NB4 (cell line): ENCODE measurements around the gene GUCY1A1.

Experiments used
- DNase-seq: peaks from one replicate; pipeline ENCODE4 v3.0.0; 2010; ENCODE audit warnings: low read depth
- H3K4me3 ChIP-seq: one replicate; pipeline ENCODE4 v1.5.1; 2011; ENCODE audit warnings: mild to moderate bottlenecking, low read depth, low read length, moderate library complexity
- CTCF ChIP-seq: IDR thresholded peaks from one replicate; pipeline ENCODE4 v1.5.1; 2012; ENCODE audit warnings: low read depth, low read length
- MAX ChIP-seq: IDR thresholded peaks from 2 replicates; pipeline ENCODE4 v1.6.1; 2011; ENCODE audit warnings: low read depth, low read length
- MYC ChIP-seq: IDR thresholded peaks from 2 replicates; pipeline ENCODE4 v1.6.1; 2011; ENCODE audit warnings: low read depth, low read length
- POLR2A ChIP-seq: IDR thresholded peaks from 2 replicates; pipeline ENCODE4 v1.6.1; 2011; ENCODE audit warnings: mild to moderate bottlenecking; ENCODE audit not compliant: insufficient read length; ENCODE audit errors: extremely low read depth

Gene GUCY1A1

DNA sequence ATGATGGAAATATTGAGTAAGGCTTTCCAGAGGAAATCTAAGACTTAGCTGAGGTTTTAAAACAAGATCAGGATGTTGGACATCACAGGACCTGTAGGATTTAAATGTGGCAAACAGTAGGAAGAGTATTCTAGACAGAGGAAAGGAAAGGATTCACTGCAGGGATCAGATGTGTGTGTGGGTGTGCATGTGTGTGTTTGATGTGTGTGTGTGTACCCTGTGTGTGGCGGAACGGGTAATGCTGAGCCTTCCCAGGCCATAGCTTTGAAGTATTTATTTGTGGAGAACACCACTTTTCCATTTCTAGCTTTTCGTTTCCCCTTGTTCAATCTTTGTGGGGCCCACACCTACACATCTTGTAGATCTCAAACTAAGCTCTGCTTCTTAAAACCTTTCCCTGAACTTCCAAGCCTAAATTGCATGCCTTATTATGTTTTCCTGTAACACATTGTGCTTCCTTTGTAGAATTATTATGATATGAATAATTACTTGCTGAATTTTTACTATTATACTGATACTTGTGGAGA, 6.9 kb downstream of the GUCY1A1 start:
- no peak overlapping the region for H3K4me3 ChIP-seq
- no peak for DNase-seq
- TF ChIP-seq MAX (no peak), CTCF (no peak), MYC (no peak), POLR2A (no peak)

DNA sequence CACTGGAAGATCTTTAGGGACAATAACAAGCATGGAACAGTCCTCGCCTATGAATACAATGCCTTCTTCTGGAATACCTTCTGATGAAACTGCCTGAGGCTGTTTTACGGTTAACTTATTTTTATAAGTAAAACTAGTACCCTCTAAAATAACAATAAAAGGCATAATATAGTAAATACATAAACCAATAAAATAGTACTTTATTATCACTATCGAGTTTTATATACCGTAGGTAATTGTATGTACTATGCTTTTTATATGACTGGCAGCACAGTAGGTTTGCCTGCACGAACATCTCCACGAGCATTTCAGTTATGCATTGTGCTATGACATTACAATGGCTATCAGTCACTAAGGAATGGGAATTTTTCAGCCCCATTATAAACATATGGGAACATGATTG, 8.0 kb downstream of the GUCY1A1 start:
- TF ChIP-seq POLR2A (no peak), CTCF (no peak), MAX (no peak), MYC (no peak)
- DNase-seq = no peak
- no peak overlapping the region for H3K4me3 ChIP-seq

- H3K4me3 ChIP-seq = no peak overlapping the region
- DNase-seq = peak; percentile 82
- TF ChIP-seq CTCF (no peak), MAX (no peak), POLR2A (no peak), MYC (no peak)
Observed at GRCh38 chr4:155675709-155676429, 9.2 kb downstream of the GUCY1A1 start.

DNA sequence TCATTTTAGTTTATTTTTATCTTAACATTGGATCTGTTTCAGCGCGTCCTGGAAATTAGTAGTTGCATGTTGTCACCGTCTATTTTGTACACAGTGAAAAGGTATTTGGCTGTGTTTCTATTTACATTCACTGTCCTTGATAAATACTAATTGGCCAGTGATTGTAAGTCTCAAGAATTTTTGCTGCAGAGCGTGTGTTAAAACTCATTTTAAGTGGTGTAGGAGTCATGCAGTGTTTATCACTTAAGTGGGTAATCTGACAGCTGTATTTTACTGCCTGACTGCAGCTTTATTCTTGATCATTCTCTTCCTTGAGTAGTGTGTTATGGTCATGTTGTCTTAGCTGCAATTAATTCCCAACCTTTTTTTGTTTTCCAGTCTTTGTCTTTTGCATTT, 9.8 kb downstream of the GUCY1A1 start:
- no peak for DNase-seq
- TF ChIP-seq POLR2A (no peak), MYC (no peak)
- H3K4me3 ChIP-seq = no peak overlapping the region

DNA sequence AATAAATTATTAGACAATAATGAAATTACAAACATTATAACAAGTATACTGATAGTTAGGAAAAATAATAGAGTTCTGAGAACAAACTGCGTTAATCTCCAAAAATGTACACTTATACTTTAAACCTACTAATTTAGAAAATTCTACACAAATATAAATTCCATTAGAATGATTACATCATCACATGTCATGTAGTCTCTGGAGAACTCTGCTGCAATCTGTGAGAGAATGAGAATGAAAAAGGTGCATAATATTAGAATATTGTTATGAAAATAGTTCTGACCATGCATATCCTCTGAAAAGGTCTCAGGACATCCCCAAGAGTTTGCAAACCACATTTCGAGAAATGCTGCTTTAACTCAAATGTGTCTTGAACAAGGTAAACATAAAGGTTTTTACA, 11.4 kb downstream of the GUCY1A1 start:
- DNase-seq = no peak
- TF ChIP-seq MYC = no peak
- no peak for TF ChIP-seq POLR2A
- TF ChIP-seq CTCF = no peak
- no peak for TF ChIP-seq MAX
- H3K4me3 ChIP-seq = no peak overlapping the region

DNA sequence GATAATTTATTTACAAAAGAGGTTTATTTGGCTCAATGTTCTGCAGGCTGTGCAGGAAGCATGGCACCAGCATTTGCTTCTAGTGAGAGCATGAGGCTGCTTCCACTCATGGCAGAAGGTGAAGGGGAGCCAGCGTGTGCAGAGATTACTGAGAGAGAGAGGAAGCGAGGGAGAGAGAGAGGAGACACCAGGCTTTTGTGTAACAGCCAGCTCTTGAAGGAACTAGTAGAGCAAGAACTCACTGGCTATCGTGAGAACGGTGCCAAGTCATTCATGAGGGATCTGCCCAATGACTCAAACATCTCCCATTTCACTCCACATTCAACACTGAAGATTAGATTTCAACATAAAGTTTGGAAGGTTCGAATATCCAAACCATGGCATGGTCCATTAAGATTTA, 12.7 kb downstream of the GUCY1A1 start:
- no peak for TF ChIP-seq POLR2A
- no peak for TF ChIP-seq MAX
- no peak for TF ChIP-seq CTCF
- no peak for TF ChIP-seq MYC
- no peak overlapping the region for H3K4me3 ChIP-seq
- peak; percentile 6 for DNase-seq
